Mesendoderm (in vitro differentiated cells): ENCODE measurements around the gene AHI1.

ENCODE experiments used
- DNase-seq: peaks from one replicate; pipeline ENCODE4 v3.0.0; 2013
- H2AK5ac ChIP-seq: 2 replicates; pipeline ENCODE4 v1.6.1; 2013; ENCODE audit warnings: low read length, inconsistent platforms
- H2BK120ac ChIP-seq: 2 replicates; pipeline ENCODE4 v1.6.1; 2013; ENCODE audit warnings: low read depth, mild to moderate bottlenecking, low read length, moderate library complexity, mixed read lengths
- H2BK15ac ChIP-seq: replicated peaks from 2 replicates; pipeline ENCODE4 v1.6.1; 2013; ENCODE audit warnings: low read depth, mild to moderate bottlenecking, moderate library complexity
- H2BK5ac ChIP-seq: 2 replicates; pipeline ENCODE4 v1.6.1; 2013; ENCODE audit warnings: low read length, inconsistent platforms
- H3K18ac ChIP-seq: 2 replicates; pipeline ENCODE4 v1.6.1; 2013; ENCODE audit warnings: mild to moderate bottlenecking, low read length, mixed read lengths
- H3K23ac ChIP-seq: one replicate; pipeline ENCODE4 v1.6.1; 2013; ENCODE audit warnings: low read length
- H3K27ac ChIP-seq: 2 replicates; pipeline ENCODE4 v1.5.1; 2013; ENCODE audit warnings: low read depth, mild to moderate bottlenecking, inconsistent platforms, low read length, moderate library complexity
- H3K27me3 ChIP-seq: 2 replicates; pipeline ENCODE4 v1.6.1; 2013; ENCODE audit warnings: low read length, control low read depth, mild to moderate bottlenecking, inconsistent platforms; ENCODE audit not compliant: insufficient read depth, poor library complexity
- H3K36me3 ChIP-seq: 2 replicates; pipeline ENCODE4 v1.6.1; 2013; ENCODE audit warnings: low read length, inconsistent platforms; ENCODE audit not compliant: control insufficient read depth, insufficient read depth
- H3K4ac ChIP-seq: one replicate; pipeline ENCODE4 v1.6.1; 2013; ENCODE audit warnings: low read depth, mild to moderate bottlenecking, low read length, moderate library complexity
- H3K4me1 ChIP-seq: 2 replicates; pipeline ENCODE4 v1.6.1; 2013; ENCODE audit warnings: low read depth, low read length, inconsistent platforms; ENCODE audit not compliant: control insufficient read depth
- H3K4me2 ChIP-seq: 2 replicates; pipeline ENCODE4 v1.6.1; 2013; ENCODE audit warnings: low read length
- H3K4me3 ChIP-seq: 2 replicates; pipeline ENCODE4 v1.5.1; 2013; ENCODE audit warnings: mild to moderate bottlenecking, low read length
- H3K56ac ChIP-seq: one replicate; pipeline ENCODE4 v1.6.1; 2013; ENCODE audit warnings: low read length
- H3K79me1 ChIP-seq: 2 replicates; pipeline ENCODE4 v1.6.1; 2013; ENCODE audit warnings: low read length, inconsistent platforms
- H3K79me2 ChIP-seq: 2 replicates; pipeline ENCODE4 v1.6.1; 2013; ENCODE audit warnings: mild to moderate bottlenecking, low read length; ENCODE audit not compliant: control insufficient read depth, insufficient read depth
- H3K9ac ChIP-seq: 2 replicates; pipeline ENCODE4 v1.6.1; 2013; ENCODE audit warnings: low read length, inconsistent platforms
- H4K5ac ChIP-seq: one replicate; pipeline ENCODE4 v1.6.1; 2013; ENCODE audit warnings: low read length
- H4K8ac ChIP-seq: one replicate; pipeline ENCODE4 v1.6.1; 2013; ENCODE audit warnings: low read depth, mild to moderate bottlenecking, control low read depth, low read length, moderate library complexity
- WGBS: extraction: QIAGEN DNeasy Blood & Tissue Kit; methylation state at CpG from one replicate; pipeline ENCODE4 v1.1.7; 2013; ENCODE audit warnings: low lambda C conversion rate, missing lambda C conversion rate; ENCODE audit not compliant: insufficient coverage; ENCODE audit errors: extremely low coverage; 5-methylcytosine and 5-hydroxymethylcytosine counted together

The AHI1 gene

GRCh38 chr6:135256866-135257265, 240.7 kb downstream of the AHI1 start:
- no peak overlapping the region for H3K23ac ChIP-seq

GRCh38 chr6:135254471-135254870, 243.1 kb downstream of the AHI1 start:
- Histone ChIP-seq H3K9ac (no peak overlapping the region), H4K5ac (no peak overlapping the region), H2BK15ac (no peak overlapping the region), H3K27me3 (no peaks in the 10 kb centered on the region), H3K27ac (no peak overlapping the region), H3K79me2 (no peaks in the 10 kb centered on the region), H3K79me1 (no peaks in the 10 kb centered on the region), H3K36me3 (no peaks in the 10 kb centered on the region), H3K4me3 (no peak overlapping the region), H3K23ac (no peak overlapping the region), H3K56ac (no peak overlapping the region), H3K18ac (no peak overlapping the region), H2AK5ac (no peak overlapping the region), H2BK5ac (no peak overlapping the region), H2BK120ac (no peak overlapping the region), H4K8ac (no peak overlapping the region), H3K4ac (no peak overlapping the region), H3K4me2 (no peak overlapping the region), H3K4me1 (no peaks in the 10 kb centered on the region)
- WGBS, result no CpG with 5 or more reads among the region's 1 CpG
- no peak for DNase-seq

More at GRCh38 chr6:135256866-135257265, 240.7 kb downstream of the AHI1 start:
- DNase-seq, result no peak
- Histone ChIP-seq H3K79me1 (no peaks in the 10 kb centered on the region), H4K5ac (no peak overlapping the region), H2BK120ac (no peak overlapping the region), H3K79me2 (no peaks in the 10 kb centered on the region), H3K4ac (no peak overlapping the region), H2AK5ac (no peak overlapping the region), H2BK15ac (no peak overlapping the region), H2BK5ac (no peak overlapping the region), H3K4me3 (no peak overlapping the region), H3K56ac (no peak overlapping the region), H3K36me3 (no peaks in the 10 kb centered on the region), H4K8ac (no peak overlapping the region), H3K4me1 (no peaks in the 10 kb centered on the region), H3K9ac (no peak overlapping the region), H3K4me2 (no peak overlapping the region), H3K18ac (no peak overlapping the region), H3K27me3 (no peaks in the 10 kb centered on the region), H3K27ac (no peak overlapping the region)
- no CpG with 5 or more reads among the region's 4 CpGs for WGBS

GRCh38 chr6:135251498-135252441, 245.8 kb downstream of the AHI1 start:
- Histone ChIP-seq H3K27ac (no peak overlapping the region), H3K36me3 (no peaks in the 10 kb centered on the region)

GRCh38 chr6:135250751-135251497, 246.6 kb downstream of the AHI1 start:
- no peak overlapping the region for H3K56ac ChIP-seq
- WGBS, result no CpG with 5 or more reads among the region's 9 CpGs
- no peak overlapping the region for H3K9ac ChIP-seq
- H3K79me2 ChIP-seq, result no peaks in the 10 kb centered on the region
- no peak overlapping the region for H3K23ac ChIP-seq
- no peaks in the 10 kb centered on the region for H3K27me3 ChIP-seq
- no peak overlapping the region for H2BK120ac ChIP-seq
- no peak overlapping the region for H4K5ac ChIP-seq
- H3K79me1 ChIP-seq, result no peaks in the 10 kb centered on the region
- H3K4me2 ChIP-seq, result no peak overlapping the region
- DNase-seq, result peak; percentile 33
- no peaks in the 10 kb centered on the region for H3K36me3 ChIP-seq
- H4K8ac ChIP-seq, result no peak overlapping the region
- H3K4ac ChIP-seq, result no peak overlapping the region
- no peaks in the 10 kb centered on the region for H3K4me1 ChIP-seq
- H2AK5ac ChIP-seq, result no peak overlapping the region
- no peak overlapping the region for H3K4me3 ChIP-seq
- H2BK15ac ChIP-seq, result no peak overlapping the region
- no peak overlapping the region for H3K27ac ChIP-seq
- no peak overlapping the region for H3K18ac ChIP-seq
- H2BK5ac ChIP-seq, result no peak overlapping the region

More at GRCh38 chr6:135251498-135252441, 245.8 kb downstream of the AHI1 start:
- Histone ChIP-seq H3K4me1 (no peaks in the 10 kb centered on the region), H2AK5ac (no peak overlapping the region), H3K27me3 (no peaks in the 10 kb centered on the region), H3K56ac (no peak overlapping the region), H2BK15ac (no peak overlapping the region), H2BK5ac (no peak overlapping the region), H2BK120ac (no peak overlapping the region), H3K23ac (no peak overlapping the region), H3K4ac (no peak overlapping the region), H4K8ac (no peak overlapping the region), H3K9ac (no peak overlapping the region), H3K4me2 (no peak overlapping the region), H3K18ac (no peak overlapping the region), H4K5ac (no peak overlapping the region), H3K4me3 (no peak overlapping the region), H3K79me2 (no peaks in the 10 kb centered on the region), H3K79me1 (no peaks in the 10 kb centered on the region)
- WGBS, result no CpG with 5 or more reads among the region's 13 CpGs
- peak; percentile 30 for DNase-seq

- Histone ChIP-seq H3K27me3 (no peaks in the 10 kb centered on the region), H4K5ac (no peak overlapping the region)
These were observed 247.3 kb downstream of the AHI1 start for GRCh38 chr6:135250234-135250633.

More at GRCh38 chr6:135250234-135250633, 247.3 kb downstream of the AHI1 start:
- Histone ChIP-seq H3K36me3 (no peaks in the 10 kb centered on the region), H2BK15ac (no peak overlapping the region), H3K18ac (no peak overlapping the region), H3K4ac (no peak overlapping the region), H2BK5ac (no peak overlapping the region), H3K9ac (no peak overlapping the region), H3K56ac (no peak overlapping the region), H3K4me3 (no peak overlapping the region), H3K23ac (no peak overlapping the region), H3K4me1 (no peaks in the 10 kb centered on the region), H4K8ac (no peak overlapping the region), H2BK120ac (no peak overlapping the region), H3K79me1 (no peaks in the 10 kb centered on the region), H2AK5ac (no peak overlapping the region), H3K27ac (no peak overlapping the region), H3K4me2 (no peak overlapping the region), H3K79me2 (no peaks in the 10 kb centered on the region)
- no peak for DNase-seq
- WGBS, result no CpG with 5 or more reads among the region's 9 CpGs
